Measurements from ENCODE around the gene BCL2L11. TPM values are rescaled to one million over a fixed set of nuclear protein-coding genes. Genes with fewer than 3 reads are reported as not detected.

Gene BCL2L11
- total and polyA plus RNA-seq, 2 experiments from 2014 or later = 12.3 to 25.3 TPM

- no peaks in the 10 kb centered on the region for H3K36me3 ChIP-seq (replicated peaks; ENCODE audit: insufficient read depth, low read depth)
- no peaks in the 10 kb centered on the region for H3K9me3 ChIP-seq (ENCODE audit: low read depth)
- no peak overlapping the region for H3K4me3 ChIP-seq
- WGBS (ENCODE audit: low lambda C conversion rate, missing lambda C conversion rate) = 93% methylated on average over 2 of the region's 2 CpGs
- H4K20me1 ChIP-seq (ENCODE audit: insufficient read depth, poor library complexity, severe bottlenecking) = no peaks in the 10 kb centered on the region
- H3K9me2 ChIP-seq (replicated peaks; ENCODE audit: insufficient read depth) = no peaks in the 10 kb centered on the region
- H3K4me2 ChIP-seq = no peak overlapping the region
- H3K79me2 ChIP-seq = no peaks in the 10 kb centered on the region
- no peak overlapping the region for H3K27ac ChIP-seq
- no peak overlapping the region for H2AFZ ChIP-seq
- peaks cover 8% of the 10 kb centered on the region for H3K4me1 ChIP-seq (ENCODE audit: insufficient read depth)
- TF ChIP-seq CTCF (IDR thresholded peaks at IDR 0.05; ENCODE audit: poor library complexity) (no peak), EZH2 (IDR thresholded peaks at IDR 0.05; ENCODE audit: borderline replicate concordance) (no peak), EZH2phosphoT487 (IDR thresholded peaks at IDR 0.05; ENCODE audit: low read depth, severe bottlenecking, unreplicated experiment) (no peak)
- H3K27me3 ChIP-seq = no peaks in the 10 kb centered on the region
- no peak for DNase-seq (ENCODE audit: low spot score)
Measured at GRCh38 chr2:111204706-111205105, 84.0 kb downstream of the BCL2L11 start.

- no peak for DNase-seq (ENCODE audit: low spot score)
- no peaks in the 10 kb centered on the region for H3K9me2 ChIP-seq (replicated peaks; ENCODE audit: insufficient read depth)
- 79% methylated on average over 2 of the region's 2 CpGs for WGBS (ENCODE audit: low lambda C conversion rate, missing lambda C conversion rate)
- peaks cover 8% of the 10 kb centered on the region for H3K4me1 ChIP-seq (ENCODE audit: insufficient read depth)
- no peaks in the 10 kb centered on the region for H3K79me2 ChIP-seq
- H3K27me3 ChIP-seq = no peaks in the 10 kb centered on the region
- H2AFZ ChIP-seq = no peak overlapping the region
- no peaks in the 10 kb centered on the region for H3K9me3 ChIP-seq (ENCODE audit: low read depth)
- no peak overlapping the region for H3K27ac ChIP-seq
- no peak overlapping the region for H3K4me2 ChIP-seq
- no peak overlapping the region for H3K4me3 ChIP-seq
- no peaks in the 10 kb centered on the region for H3K36me3 ChIP-seq (replicated peaks; ENCODE audit: insufficient read depth, low read depth)
- TF ChIP-seq EZH2phosphoT487 (IDR thresholded peaks at IDR 0.05; ENCODE audit: low read depth, severe bottlenecking, unreplicated experiment) = no peak
- TF ChIP-seq EZH2 (IDR thresholded peaks at IDR 0.05; ENCODE audit: borderline replicate concordance) = no peak
- TF ChIP-seq CTCF (IDR thresholded peaks at IDR 0.05; ENCODE audit: poor library complexity) = no peak
- H4K20me1 ChIP-seq (ENCODE audit: insufficient read depth, poor library complexity, severe bottlenecking) = no peaks in the 10 kb centered on the region
Measured at GRCh38 chr2:111205774-111206173, 85.1 kb downstream of the BCL2L11 start.

GRCh38 chr2:111207851-111208250 lies 87.1 kb downstream of the BCL2L11 start:
- H3K9me2 ChIP-seq (replicated peaks; ENCODE audit: insufficient read depth) = no peaks in the 10 kb centered on the region
- peak overlapping the region; percentile 74 for H3K27ac ChIP-seq
- H3K36me3 ChIP-seq (replicated peaks; ENCODE audit: insufficient read depth, low read depth) = no peaks in the 10 kb centered on the region
- peak overlapping the region; percentile 2 for H3K4me2 ChIP-seq
- H3K9me3 ChIP-seq (ENCODE audit: low read depth) = no peaks in the 10 kb centered on the region
- peaks cover 8% of the 10 kb centered on the region for H3K4me1 ChIP-seq (ENCODE audit: insufficient read depth)
- H3K27me3 ChIP-seq = no peaks in the 10 kb centered on the region
- no peaks in the 10 kb centered on the region for H4K20me1 ChIP-seq (ENCODE audit: insufficient read depth, poor library complexity, severe bottlenecking)
- no peak overlapping the region for H3K4me3 ChIP-seq
- TF ChIP-seq EZH2 (IDR thresholded peaks at IDR 0.05; ENCODE audit: borderline replicate concordance) (no peak), CTCF (IDR thresholded peaks at IDR 0.05; ENCODE audit: poor library complexity) (no peak), EZH2phosphoT487 (IDR thresholded peaks at IDR 0.05; ENCODE audit: low read depth, severe bottlenecking, unreplicated experiment) (no peak)
- DNase-seq (ENCODE audit: low spot score) = peak; percentile 53
- no peaks in the 10 kb centered on the region for H3K79me2 ChIP-seq
- H2AFZ ChIP-seq = no peak overlapping the region
- 100% methylated on average over 1 of the region's 1 CpG for WGBS (ENCODE audit: low lambda C conversion rate, missing lambda C conversion rate)

GRCh38 chr2:111208639-111209038 lies 87.9 kb downstream of the BCL2L11 start:
- Histone ChIP-seq H3K36me3 (replicated peaks; ENCODE audit: insufficient read depth, low read depth) (no peaks in the 10 kb centered on the region), H3K9me2 (replicated peaks; ENCODE audit: insufficient read depth) (no peaks in the 10 kb centered on the region), H3K27ac (peak overlapping the region; percentile 52), H3K4me2 (no peak overlapping the region), H3K9me3 (ENCODE audit: low read depth) (no peaks in the 10 kb centered on the region), H3K4me3 (no peak overlapping the region), H3K4me1 (ENCODE audit: insufficient read depth) (peaks cover 8% of the 10 kb centered on the region), H2AFZ (no peak overlapping the region), H3K79me2 (no peaks in the 10 kb centered on the region), H4K20me1 (ENCODE audit: insufficient read depth, poor library complexity, severe bottlenecking) (no peaks in the 10 kb centered on the region), H3K27me3 (no peaks in the 10 kb centered on the region)
- WGBS (ENCODE audit: low lambda C conversion rate, missing lambda C conversion rate) = 90% methylated on average over 1 of the region's 1 CpG
- TF ChIP-seq EZH2 (IDR thresholded peaks at IDR 0.05; ENCODE audit: borderline replicate concordance) (no peak), CTCF (IDR thresholded peaks at IDR 0.05; ENCODE audit: poor library complexity) (no peak), EZH2phosphoT487 (IDR thresholded peaks at IDR 0.05; ENCODE audit: low read depth, severe bottlenecking, unreplicated experiment) (no peak)
- DNase-seq (ENCODE audit: low spot score) = no peak

Data from hepatocyte (in vitro differentiated cells).